H1 (cell line): ENCODE data around the gene TRPV6. TPM values are rescaled to one million over a fixed set of nuclear protein-coding genes. Genes with fewer than 3 reads are reported as not detected.

Experiments
- CTCF ChIA-PET: fragments of 300-600 bp; sonication (Branson Sonifier 250); formaldehyde crosslinking; loops from one replicate; lab custom pipeline; 2021; ENCODE audit not compliant: partially characterized antibody; lab: Charles Lee
- POLR2A ChIA-PET: fragments of 300-600 bp; sonication (Branson Sonifier 250); formaldehyde crosslinking; loops from one replicate; lab custom pipeline; 2021; ENCODE audit warnings: inconsistent platforms; ENCODE audit not compliant: partially characterized antibody; lab: Charles Lee
- DNase-seq, 2 experiments: peaks; one replicate each; pipeline versions ENCODE4 v3.0.0 to v3.0.0-alpha.2; 2010 to 2022; ENCODE audit warnings: low spot score in 2 of 2, low read depth in 1 of 2, mixed read lengths in 1 of 2
- FAIRE-seq: peaks from 2 replicates; lab custom pipeline; 2011; peaks lifted over from hg19 to GRCh38; lab: Jason Lieb, UNC
- H2AFZ ChIP-seq: 2 replicates; pipeline ENCODE4 v1.8.1; 2012; ENCODE audit warnings: low read length, inconsistent platforms
- H2AK5ac ChIP-seq: 2 replicates; pipeline ENCODE4 v1.6.1; 2013; ENCODE audit warnings: low read depth, low read length
- H2BK120ac ChIP-seq: replicated peaks from 2 replicates; pipeline ENCODE3; 2013; ENCODE audit warnings: low read depth, low read length, inconsistent platforms
- H2BK12ac ChIP-seq: 2 replicates; pipeline ENCODE4 v1.6.1; 2013; ENCODE audit warnings: low read depth, low read length
- H2BK15ac ChIP-seq: 2 replicates; pipeline ENCODE4 v1.6.1; 2013; ENCODE audit warnings: low read length
- H2BK20ac ChIP-seq: 2 replicates; pipeline ENCODE4 v1.6.1; 2013; ENCODE audit warnings: low read length
- H2BK5ac ChIP-seq: 2 replicates; pipeline ENCODE4 v1.6.1; 2013; ENCODE audit warnings: low read depth, low read length
- H3K14ac ChIP-seq: 2 replicates; pipeline ENCODE4 v1.6.1; 2013; ENCODE audit warnings: inconsistent platforms; ENCODE audit not compliant: insufficient read length
- H3K18ac ChIP-seq: 2 replicates; pipeline ENCODE4 v1.6.1; 2013; ENCODE audit warnings: low read length; ENCODE audit errors: extremely low read depth
- H3K23ac ChIP-seq: 2 replicates; pipeline ENCODE4 v1.6.1; 2013; ENCODE audit warnings: inconsistent platforms; ENCODE audit not compliant: insufficient read length
- H3K23me2 ChIP-seq: 2 replicates; pipeline ENCODE4 v1.6.1; 2013; ENCODE audit warnings: low read depth, low read length
- H3K27ac ChIP-seq: 2 replicates; pipeline ENCODE4 v1.6.1; 2011; ENCODE audit warnings: low read depth, low read length, inconsistent platforms
- H3K27me3 ChIP-seq, 4 experiments: replicated peaks in 1 of 4; 1 replicate in 1 of 4; 2 replicates in 3 of 4; pipeline versions ENCODE4 v1.6.1 to v1.8.1; 2011 to 2013; ENCODE audit warnings: low read length in 3 of 4, mild to moderate bottlenecking in 3 of 4, inconsistent platforms in 2 of 4, mixed read lengths in 2 of 4, moderate library complexity in 1 of 4; ENCODE audit not compliant: control insufficient read depth in 3 of 4, insufficient read depth in 3 of 4; ENCODE audit errors: extremely low read depth in 1 of 4
- H3K36me3 ChIP-seq, 4 experiments: 2 replicates each; pipeline versions ENCODE4 v1.6.1 to v1.8.1; 2011 to 2013; ENCODE audit warnings: mild to moderate bottlenecking in 4 of 4, low read length in 3 of 4, moderate library complexity in 2 of 4, control low read depth in 1 of 4, inconsistent platforms in 1 of 4; ENCODE audit not compliant: insufficient read depth in 4 of 4, control insufficient read depth in 2 of 4
- H3K4ac ChIP-seq: replicated peaks from 2 replicates; pipeline ENCODE3; 2013; ENCODE audit warnings: low read length, low read depth, mixed read lengths, inconsistent platforms; ENCODE audit not compliant: insufficient read length
- H3K4me1 ChIP-seq, 4 experiments: replicated peaks in 1 of 4; 1 replicate in 1 of 4; 2 replicates in 3 of 4; pipeline versions ENCODE4 v1.6.1 to v1.8.1; 2011 to 2013; ENCODE audit warnings: low read length in 3 of 4, inconsistent platforms in 2 of 4, mixed read lengths in 1 of 4; ENCODE audit not compliant: insufficient read depth in 4 of 4, control insufficient read depth in 3 of 4
- H3K4me2 ChIP-seq, 2 experiments: 2 replicates each; pipeline versions ENCODE4 v1.6.1 to v1.8.1; 2011 to 2013; ENCODE audit warnings: low read depth in 2 of 2, low read length in 2 of 2, control low read depth in 1 of 2, inconsistent platforms in 1 of 2, mild to moderate bottlenecking in 1 of 2; ENCODE audit not compliant: insufficient read depth in 1 of 2
- H3K4me3 ChIP-seq, 4 experiments: fragments of 200-600, 300-600 bp in 1 of 4; sonication (generic), shearing (Covaris generic), sonication (Bioruptor Twin) in 1 of 4; 2 replicates each; pipeline versions ENCODE4 v1.5.1 to v1.8.1; 2011 to 2016; ENCODE audit warnings: low read length in 4 of 4, low read depth in 3 of 4, control low read depth in 2 of 4, inconsistent platforms in 2 of 4, mild to moderate bottlenecking in 2 of 4, mixed read lengths in 1 of 4, moderate library complexity in 1 of 4; ENCODE audit not compliant: insufficient read depth in 2 of 4; ENCODE audit errors: extremely low read depth in 1 of 4
- H3K56ac ChIP-seq: replicated peaks from 2 replicates; pipeline ENCODE3; 2013; ENCODE audit warnings: low read depth, mild to moderate bottlenecking, mixed read lengths, low read length, inconsistent platforms; ENCODE audit not compliant: insufficient read length
- H3K79me1 ChIP-seq: 2 replicates; pipeline ENCODE4 v1.6.1; 2013; ENCODE audit warnings: low read depth, low read length, control low read depth
- H3K79me2 ChIP-seq, 2 experiments: 2 replicates each; pipeline versions ENCODE4 v1.6.1 to v1.8.1; 2012 to 2013; ENCODE audit warnings: low read length in 2 of 2, mild to moderate bottlenecking in 2 of 2, inconsistent platforms in 1 of 2; ENCODE audit not compliant: insufficient read depth in 2 of 2, control insufficient read depth in 1 of 2
- H3K9ac ChIP-seq, 4 experiments: replicated peaks in 1 of 4; 1 replicate in 1 of 4; 2 replicates in 3 of 4; pipeline versions ENCODE4 v1.6.1 to v1.8.1; 2011 to 2013; ENCODE audit warnings: low read depth in 3 of 4, low read length in 3 of 4, control low read depth in 2 of 4, mild to moderate bottlenecking in 2 of 4, moderate library complexity in 2 of 4, inconsistent platforms in 1 of 4; ENCODE audit errors: extremely low read depth in 1 of 4
- H3K9me3 ChIP-seq, 2 experiments: 2 replicates each; pipeline versions ENCODE4 v1.6.1 to v1.8.1; 2012 to 2013; ENCODE audit warnings: mild to moderate bottlenecking in 2 of 2, moderate library complexity in 2 of 2, control low read depth in 1 of 2, inconsistent platforms in 1 of 2, low read depth in 1 of 2, low read length in 1 of 2, mixed read lengths in 1 of 2; ENCODE audit not compliant: insufficient read depth in 2 of 2
- H4K20me1 ChIP-seq, 2 experiments: replicated peaks in 1 of 2; 2 replicates each; pipeline versions ENCODE3 to v1.8.1; 2011 to 2013; ENCODE audit warnings: inconsistent platforms in 2 of 2, low read length in 2 of 2, mild to moderate bottlenecking in 1 of 2; ENCODE audit not compliant: insufficient read depth in 2 of 2, control insufficient read depth in 1 of 2
- H4K5ac ChIP-seq: 2 replicates; pipeline ENCODE4 v1.6.1; 2013; ENCODE audit warnings: low read length, low read depth, mixed read lengths, inconsistent platforms; ENCODE audit not compliant: insufficient read length
- H4K8ac ChIP-seq: 2 replicates; pipeline ENCODE4 v1.8.0; 2013; ENCODE audit warnings: mild to moderate bottlenecking, moderate library complexity, low read length, inconsistent platforms; ENCODE audit not compliant: insufficient read depth; ENCODE audit errors: extremely low read depth
- H4K91ac ChIP-seq: replicated peaks from 2 replicates; pipeline ENCODE3; 2013; ENCODE audit warnings: low read length, mixed read lengths, inconsistent platforms; ENCODE audit not compliant: insufficient read length
- BACH1 ChIP-seq: IDR thresholded peaks from 2 replicates; pipeline ENCODE4 v1.6.1; 2012; ENCODE audit warnings: low read length, improper control_type of control experiment
- CHD2 ChIP-seq: IDR thresholded peaks from 2 replicates; pipeline ENCODE4 v1.6.1; 2012; ENCODE audit warnings: low read length, improper control_type of control experiment
- CREB1 ChIP-seq: IDR thresholded peaks from 2 replicates; pipeline ENCODE4 v1.6.1; 2012; ENCODE audit warnings: inconsistent platforms
- EZH2 ChIP-seq: fragments of 200-600 bp; sonication (generic); IDR thresholded peaks from 2 replicates; pipeline ENCODE4 v1.7.1; 2012; ENCODE audit warnings: low read depth, mild to moderate bottlenecking, moderate library complexity, low read length, inconsistent platforms; ENCODE audit not compliant: severe bottlenecking
- HDAC2 ChIP-seq, 2 experiments: fragments of 300-600 bp in 1 of 2; sonication (generic) in 1 of 2; IDR thresholded peaks; 2 replicates each; pipeline ENCODE4 v1.6.1; 2011 to 2012; ENCODE audit warnings: low read depth in 2 of 2, low read length in 2 of 2, mild to moderate bottlenecking in 2 of 2, moderate library complexity in 2 of 2, borderline replicate concordance in 1 of 2, inconsistent platforms in 1 of 2
- JUND ChIP-seq: IDR thresholded peaks from 2 replicates; pipeline ENCODE4 v1.6.1; 2011; ENCODE audit warnings: mild to moderate bottlenecking, improper control_type of control experiment, low read length
- KDM4A ChIP-seq: IDR thresholded peaks from one replicate; pipeline ENCODE4 v1.7.1; 2012; ENCODE audit warnings: low read depth, mild to moderate bottlenecking, moderate library complexity, low read length, inconsistent platforms; ENCODE audit not compliant: severe bottlenecking
- POLR2A ChIP-seq, 2 experiments: IDR thresholded peaks; 1 replicate in 1 of 2; 2 replicates in 1 of 2; pipeline ENCODE4 v1.6.1; 2011; ENCODE audit warnings: low read depth in 2 of 2, low read length in 2 of 2, mild to moderate bottlenecking in 2 of 2; ENCODE audit errors: control extremely low read depth in 1 of 2
- TAF7 ChIP-seq: optimal IDR thresholded peaks from 2 replicates; pipeline ENCODE3; 2011; ENCODE audit warnings: low read depth, mild to moderate bottlenecking, inconsistent platforms, low read length, moderate library complexity, borderline replicate concordance
- TCF12 ChIP-seq: IDR thresholded peaks from 2 replicates; pipeline ENCODE4 v1.6.1; 2011; ENCODE audit warnings: low read depth, mild to moderate bottlenecking, low read length
- WGBS, 2 experiments: shearing (Covaris generic) in 1 of 2; methylation state at CpG; one replicate each; pipeline versions ENCODE4 v1.1.6 to v1.1.7; 2013 to 2015; ENCODE audit warnings: low lambda C conversion rate in 2 of 2, mixed read lengths in 2 of 2, inconsistent platforms in 1 of 2, low coverage in 1 of 2, missing lambda C conversion rate in 1 of 2; ENCODE audit not compliant: insufficient replicate concordance in 2 of 2, insufficient coverage in 1 of 2, insufficient read length in 1 of 2; ENCODE audit errors: extremely low coverage in 1 of 2, missing lambda C conversion rate in 1 of 2; 5-methylcytosine and 5-hydroxymethylcytosine counted together
- polyA plus RNA-seq, 7 experiments: library from polyadenylated mRNA; depleted of rRNA in 3 of 7; stranded (reverse) in 5 of 7; unstranded in 2 of 7; fragments of >200 nt in 5 of 7; fragments of 200-250 nt in 2 of 7; gene quantifications; 1 replicate in 5 of 7; 2 replicates in 1 of 7; 4 replicates in 1 of 7; pipeline versions ENCODE4 v1.2.1 to v1.2.3, GENCODE V29; 2011 to 2013; ENCODE audit warnings: missing spikeins in 2 of 7, mixed read lengths in 2 of 7
- total RNA-seq: library from RNA; stranded (reverse); fragmentation: NEBNext Ultra II Directional; extraction: Animal tissue kit (Norgen Biotek cat#: 25700); gene quantifications from 2 replicates; pipeline ENCODE4 v1.2.1, GENCODE V29; 2021
- TF ChIP-seq, protein P1 (sequence below): IDR thresholded peaks from 2 replicates; pipeline ENCODE4 v1.6.1; 2011; ENCODE audit warnings: low read length, improper control_type of control experiment
- TF ChIP-seq, protein P2 (sequence below): IDR thresholded peaks from 2 replicates; pipeline ENCODE4 v1.6.1; 2012; ENCODE audit warnings: low read length, inconsistent platforms

TRPV6 gene
- total and polyA plus RNA-seq, 2 of the 8 experiments (the other 6 are each of a cell fraction or from before 2014, with no cell fraction given), result 0.52 to 1.1 TPM

DNA sequence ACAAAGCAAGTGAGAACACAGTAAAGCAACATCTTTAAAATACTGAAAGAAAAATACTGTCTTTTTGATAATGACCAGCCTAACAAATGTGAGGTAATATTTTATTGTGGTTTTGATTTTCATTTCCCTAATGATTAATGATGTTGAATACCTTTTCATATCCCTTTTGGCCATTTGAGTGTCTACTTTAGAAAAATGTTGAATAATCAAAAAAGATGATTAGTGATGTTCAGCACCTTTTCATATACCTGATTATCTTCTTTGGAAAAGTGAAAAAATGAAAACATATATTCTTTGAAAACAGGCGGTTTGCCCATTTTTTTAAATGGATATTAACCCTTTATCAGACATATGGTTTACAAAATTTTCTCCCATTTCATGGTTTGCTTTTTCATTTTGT, 62.8 kb downstream of the TRPV6 start:
- H2AK5ac ChIP-seq, result no peak overlapping the region
- H3K56ac ChIP-seq, result no peak overlapping the region
- H2BK15ac ChIP-seq, result no peak overlapping the region
- no peak overlapping the region for H3K4me2 ChIP-seq
- ChIA-PET CTCF (interaction anchor here (1.0 to 1.5 kb wide), 3 partner anchors 12 to 43 kb away, joined by 4 read pairs; no protein-coding TSS in a partner anchor), POLR2A (no interaction called here)
- H4K91ac ChIP-seq, result no peak overlapping the region
- H3K27ac ChIP-seq, result no peak overlapping the region
- H4K20me1 ChIP-seq, result no peaks in the 10 kb centered on the region
- no peak overlapping the region for H4K8ac ChIP-seq
- no peak for FAIRE-seq
- no peak overlapping the region for H2BK120ac ChIP-seq
- no peak for DNase-seq
- no peaks in the 10 kb centered on the region for H3K79me2 ChIP-seq
- no peaks in the 10 kb centered on the region for H3K36me3 ChIP-seq
- H4K5ac ChIP-seq, result no peak overlapping the region
- no peak overlapping the region for H2BK5ac ChIP-seq
- peaks cover 5% of the 10 kb centered on the region in 2 experiments for H3K9me3 ChIP-seq
- no peak overlapping the region for H2BK20ac ChIP-seq
- no peaks in the 10 kb centered on the region for H3K79me1 ChIP-seq
- H3K18ac ChIP-seq, result no peak overlapping the region
- H2AFZ ChIP-seq, result no peak overlapping the region
- no peak overlapping the region for H3K4me3 ChIP-seq
- no peak overlapping the region for H3K4ac ChIP-seq
- no peaks in the 10 kb centered on the region for H3K4me1 ChIP-seq
- no peaks in the 10 kb centered on the region for H3K23me2 ChIP-seq
- no peak overlapping the region for H3K23ac ChIP-seq
- no peak overlapping the region for H3K9ac ChIP-seq
- H3K14ac ChIP-seq, result no peak overlapping the region
- no peak overlapping the region for H2BK12ac ChIP-seq
- WGBS, 2 experiments, result 53% methylated on average over 1 of the region's 1 CpG; no CpG with 5 or more reads in 1 of the 2 experiments
- H3K27me3 ChIP-seq, result no peaks in the 10 kb centered on the region
- TF ChIP-seq CHD2, result no peak
- TF ChIP-seq BACH1, result no peak
- TF ChIP-seq HDAC2 (IDR thresholded peaks at IDR 0.05; ENCODE audit: borderline replicate concordance in 1 of 2, low read depth in 2 of 2, low read length in 2 of 2), result no peak
- TF ChIP-seq EZH2, result no peak
- TF ChIP-seq POLR2A (IDR thresholded peaks at IDR 0.05; ENCODE audit: control extremely low read depth in 1 of 2, low read depth in 2 of 2, low read length in 2 of 2), result no peak
- no peak for TF ChIP-seq JUND
- TF ChIP-seq, protein P1, sequence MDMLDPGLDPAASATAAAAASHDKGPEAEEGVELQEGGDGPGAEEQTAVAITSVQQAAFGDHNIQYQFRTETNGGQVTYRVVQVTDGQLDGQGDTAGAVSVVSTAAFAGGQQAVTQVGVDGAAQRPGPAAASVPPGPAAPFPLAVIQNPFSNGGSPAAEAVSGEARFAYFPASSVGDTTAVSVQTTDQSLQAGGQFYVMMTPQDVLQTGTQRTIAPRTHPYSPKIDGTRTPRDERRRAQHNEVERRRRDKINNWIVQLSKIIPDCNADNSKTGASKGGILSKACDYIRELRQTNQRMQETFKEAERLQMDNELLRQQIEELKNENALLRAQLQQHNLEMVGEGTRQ, result no peak
- no peak for TF ChIP-seq KDM4A
- TF ChIP-seq TCF12, result no peak
- TF ChIP-seq, protein P2, sequence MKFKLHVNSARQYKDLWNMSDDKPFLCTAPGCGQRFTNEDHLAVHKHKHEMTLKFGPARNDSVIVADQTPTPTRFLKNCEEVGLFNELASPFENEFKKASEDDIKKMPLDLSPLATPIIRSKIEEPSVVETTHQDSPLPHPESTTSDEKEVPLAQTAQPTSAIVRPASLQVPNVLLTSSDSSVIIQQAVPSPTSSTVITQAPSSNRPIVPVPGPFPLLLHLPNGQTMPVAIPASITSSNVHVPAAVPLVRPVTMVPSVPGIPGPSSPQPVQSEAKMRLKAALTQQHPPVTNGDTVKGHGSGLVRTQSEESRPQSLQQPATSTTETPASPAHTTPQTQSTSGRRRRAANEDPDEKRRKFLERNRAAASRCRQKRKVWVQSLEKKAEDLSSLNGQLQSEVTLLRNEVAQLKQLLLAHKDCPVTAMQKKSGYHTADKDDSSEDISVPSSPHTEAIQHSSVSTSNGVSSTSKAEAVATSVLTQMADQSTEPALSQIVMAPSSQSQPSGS, result no peak
- no peak for TF ChIP-seq CREB1
- TF ChIP-seq TAF7, result no peak
